SJSA1 (cell line): ENCODE measurements around the gene ZCWPW1. TPM values are rescaled to one million over a fixed set of nuclear protein-coding genes. Genes with fewer than 3 reads are reported as not detected.

ENCODE experiments used
- total RNA-seq: library from RNA; depleted of rRNA; stranded (reverse); fragments of >200 nt; shearing (Covaris generic); gene quantifications from 2 replicates; pipeline ENCODE4 v1.2.3, GENCODE V29; 2014; rRNA removed

Gene ZCWPW1
- total RNA-seq, 1 experiment from 2014 or later = 1.2 TPM

Other genes with a start within 250 kb of the ZCWPW1 start
- gene PVRIG, start 208.8 kb downstream of the ZCWPW1 start, total RNA-seq = 1.7 TPM in 1 of 2 replicates, not detected in the other
- not detected in 2 replicates for gene SPDYE3, start 121.0 kb downstream of the ZCWPW1 start, total RNA-seq
- gene PILRB, start 70.6 kb downstream of the ZCWPW1 start, total RNA-seq = 16.1 and 18.8 TPM in 2 replicates
- 0.18 and 1.7 TPM in 2 replicates for gene PILRA, start 55.2 kb downstream of the ZCWPW1 start, total RNA-seq
- gene MEPCE, start 1.1 kb upstream of the ZCWPW1 start, total RNA-seq = 18.2 and 25.6 TPM in 2 replicates
- gene PPP1R35, start 7.8 kb upstream of the ZCWPW1 start, total RNA-seq = 56.4 and 71.5 TPM in 2 replicates
- gene SPACDR, start 35.6 kb upstream of the ZCWPW1 start, total RNA-seq = 0.66 TPM in 1 of 2 replicates, not detected in the other
- gene TSC22D4, start 50.5 kb upstream of the ZCWPW1 start, total RNA-seq = 25.3 and 32.7 TPM in 2 replicates
- 0.63 and 0.87 TPM in 2 replicates for gene NYAP1, start 55.2 kb upstream of the ZCWPW1 start, total RNA-seq
- gene AGFG2, start 110.5 kb upstream of the ZCWPW1 start, total RNA-seq = 15.6 and 24.2 TPM in 2 replicates
- 0.60 TPM in 1 of 2 replicates, not detected in the other for gene SAP25, start 145.2 kb upstream of the ZCWPW1 start, total RNA-seq
- 17.0 and 19.5 TPM in 2 replicates for gene LRCH4, start 157.4 kb upstream of the ZCWPW1 start, total RNA-seq
- 0.13 TPM in 1 of 2 replicates, not detected in the other for gene FBXO24, start 157.6 kb upstream of the ZCWPW1 start, total RNA-seq
- gene PCOLCE, start 173.7 kb upstream of the ZCWPW1 start, total RNA-seq = 73.1 and 75.6 TPM in 2 replicates
- gene MOSPD3, start 183.8 kb upstream of the ZCWPW1 start, total RNA-seq = 10.9 and 11.0 TPM in 2 replicates
- not detected in 2 replicates for gene TFR2, start 212.8 kb upstream of the ZCWPW1 start, total RNA-seq
- not detected in 2 replicates for gene ACTL6B, start 227.7 kb upstream of the ZCWPW1 start, total RNA-seq
- gene GNB2, start 245.0 kb upstream of the ZCWPW1 start, total RNA-seq = 63.4 and 70.6 TPM in 2 replicates